ENCODE results near the gene NRIP3.
"Not testable (repeated sequence)": the region's sequence is repeated elsewhere in the genome, so short reads cannot be mapped to it uniquely, and the experiment has no call there.

NRIP3 gene

DNA sequence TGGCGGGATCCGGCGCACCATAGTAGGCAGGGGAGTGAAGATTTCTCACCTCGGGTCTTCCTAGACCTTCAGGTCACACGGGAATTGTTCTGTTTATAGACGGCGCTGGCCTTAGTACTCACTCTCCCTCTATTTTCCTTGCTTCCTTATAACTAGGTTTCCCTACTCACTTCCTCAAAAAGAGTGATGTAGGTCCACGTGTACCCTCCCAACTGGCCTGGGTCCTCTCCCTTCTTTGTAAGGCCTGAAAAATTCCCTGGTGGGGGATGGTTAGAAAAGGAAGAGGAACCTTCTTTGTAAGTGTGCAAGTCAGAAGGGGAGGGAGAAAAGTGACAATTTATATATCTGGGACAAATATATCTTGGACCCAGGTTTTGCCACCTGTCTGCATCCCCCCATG is 36.6 kb downstream of the NRIP3 start:
- no peak for DNase-seq

DNA sequence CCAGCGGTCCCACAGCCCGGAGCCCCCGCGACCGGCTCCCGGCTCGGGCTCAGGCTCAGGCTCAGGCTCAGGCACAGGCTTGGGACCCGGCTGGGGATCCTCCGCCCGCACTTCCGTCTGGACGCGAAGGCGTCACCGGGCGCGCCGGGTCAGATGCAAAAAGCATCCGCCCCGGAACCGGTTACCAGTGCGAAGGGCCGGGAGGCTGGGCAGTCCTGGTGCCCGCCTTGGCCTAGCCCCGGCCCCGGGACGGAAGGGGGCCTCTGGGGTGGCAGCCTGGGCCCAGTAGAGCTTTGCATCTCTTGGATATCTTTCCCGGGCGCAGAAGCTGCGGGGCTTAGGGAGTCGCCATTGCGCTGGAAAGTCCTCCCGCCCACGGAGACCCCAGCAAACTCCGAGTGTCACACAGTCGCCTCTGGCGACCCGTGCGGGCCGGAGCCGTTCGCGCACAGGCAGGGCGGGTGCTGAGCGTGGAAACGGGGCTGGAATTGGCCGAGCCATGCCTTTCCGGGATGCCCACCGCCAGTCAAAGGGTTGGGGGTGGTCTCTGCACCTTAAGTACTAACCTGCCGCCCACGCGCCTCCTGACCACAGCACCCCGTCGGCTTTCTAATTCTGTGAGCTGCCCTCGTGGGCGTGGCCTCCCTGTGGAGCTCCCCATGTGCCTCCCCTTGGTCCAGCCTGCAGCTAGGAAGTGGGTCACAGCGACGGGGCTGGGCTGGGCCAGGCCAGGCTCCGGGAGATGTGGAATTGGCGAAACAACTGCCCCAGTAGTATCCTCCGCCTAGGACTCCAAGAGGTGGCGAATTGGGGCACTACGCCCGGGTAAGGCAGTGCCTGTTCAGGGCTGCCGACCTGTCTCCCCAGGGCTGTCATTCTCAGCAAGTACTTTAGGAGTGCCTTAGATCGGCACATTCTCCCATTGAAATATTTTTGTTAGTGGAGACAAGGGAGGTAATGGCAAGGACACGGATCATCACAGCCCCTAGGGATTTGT is 39.2 kb downstream of the NRIP3 start, which contains the start of gene TMEM9B:
Gene TMEM9B, minus strand, starts transcription at position 119 of the 997 bp plus-strand sequence. CDS start 129 bp downstream, outside the sequence.
- peak; percentile 72 for DNase-seq

DNA sequence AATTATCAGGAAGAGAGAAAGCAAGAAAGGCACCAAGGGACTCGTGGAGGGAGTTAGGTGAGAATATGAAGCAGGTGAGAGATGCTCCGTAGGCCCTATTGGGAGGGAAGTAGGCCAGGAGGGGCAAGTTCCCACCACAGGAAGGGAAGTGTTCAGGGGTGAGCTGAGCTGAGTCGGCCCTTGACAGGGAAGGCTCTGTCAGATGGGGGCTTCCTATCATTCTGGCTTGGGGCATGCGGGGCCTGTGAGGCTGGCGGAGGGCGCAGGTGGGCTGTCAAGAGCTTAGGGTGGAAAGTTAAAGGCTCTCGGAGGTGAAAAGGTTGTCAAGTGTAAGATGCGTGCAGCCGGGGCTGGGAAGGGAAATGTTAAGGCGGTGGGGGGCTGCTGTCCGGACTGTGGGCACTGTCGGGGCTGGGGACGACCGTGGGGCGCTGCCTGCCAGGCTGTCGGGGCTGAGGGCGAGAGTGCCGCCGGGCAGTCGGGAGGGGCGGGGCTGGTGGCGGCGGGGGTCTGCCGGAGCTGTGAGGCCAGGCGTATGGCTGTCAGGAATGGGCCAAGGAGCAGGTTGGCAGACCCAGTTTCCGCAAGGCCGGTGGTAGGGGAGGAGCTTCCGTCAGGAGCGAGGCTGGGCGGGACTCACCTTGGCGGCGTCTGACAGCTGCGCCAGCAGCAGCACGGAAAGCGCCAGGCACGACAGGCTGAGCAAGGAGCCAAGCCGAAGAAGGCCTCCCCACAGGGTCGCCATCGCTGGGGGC is 40.1 kb downstream of the NRIP3 start:
- DNase-seq: peak; percentile 71

DNA sequence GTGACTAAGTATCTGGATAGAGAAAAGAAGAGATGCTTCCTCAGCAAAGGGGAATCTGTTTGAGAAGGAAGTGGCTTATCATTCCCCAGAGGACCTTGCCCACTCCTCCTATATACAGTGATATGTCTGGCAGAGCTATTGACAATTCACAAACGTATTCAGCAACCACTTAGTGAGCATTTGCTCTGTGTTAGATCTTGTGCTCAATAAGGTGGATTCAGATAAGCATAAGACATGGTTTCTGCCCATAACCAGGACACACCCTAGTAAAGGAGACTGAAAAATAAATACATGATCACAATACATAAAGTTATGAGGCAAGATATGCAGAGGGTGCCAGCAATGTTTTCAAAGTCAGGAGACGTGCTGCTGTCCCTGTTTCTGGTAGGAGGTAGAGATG is 41.0 kb downstream of the NRIP3 start:
- no peak for DNase-seq

DNA sequence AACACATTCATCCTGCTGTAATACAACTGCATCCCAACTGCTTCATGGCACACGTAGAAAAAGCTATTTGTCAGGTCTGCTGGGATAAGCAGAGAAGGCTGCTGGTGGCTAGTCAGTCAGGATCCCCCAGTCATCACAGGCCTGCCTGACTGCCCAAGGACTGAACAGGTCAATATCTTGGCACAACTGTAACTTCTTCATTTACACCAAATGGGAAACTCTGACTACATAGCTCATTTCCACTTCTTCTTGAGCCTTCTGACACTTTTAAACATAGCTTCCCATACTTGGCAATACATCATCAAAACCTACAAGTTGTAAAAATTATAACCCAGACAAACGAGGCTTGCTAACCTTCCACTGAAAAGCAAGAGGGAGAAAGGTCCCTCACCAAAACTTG is 42.4 kb downstream of the NRIP3 start:
- DNase-seq: no peak

DNA sequence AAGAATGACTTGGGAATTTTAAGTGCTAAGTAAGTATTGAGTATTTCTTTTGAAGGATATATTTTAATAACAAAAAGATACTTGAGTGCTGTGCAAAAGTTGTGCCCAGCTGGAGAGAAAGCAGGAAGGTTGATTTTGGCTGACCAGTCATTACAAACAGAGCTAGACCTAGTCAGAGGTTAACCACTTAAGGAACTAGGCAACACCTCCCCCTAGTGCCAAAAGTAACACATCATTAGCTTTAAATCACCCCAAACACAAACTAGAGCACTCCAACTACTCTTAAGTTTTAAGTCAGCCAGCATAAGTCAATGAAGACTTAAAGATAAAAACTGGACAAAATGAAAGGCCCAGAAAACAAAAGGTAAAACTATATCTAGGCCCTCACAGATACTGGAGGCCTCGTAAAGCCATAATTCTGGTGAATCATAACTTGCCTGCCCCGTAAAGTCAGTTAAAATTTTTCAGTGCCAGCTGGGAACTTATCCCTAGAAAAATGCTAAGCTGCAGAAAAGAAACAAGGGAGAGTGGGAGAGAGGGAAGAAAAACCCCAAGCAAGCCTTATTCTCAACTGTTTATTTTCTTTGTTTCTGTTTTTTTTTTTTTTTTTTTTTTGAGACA is 44.1 kb downstream of the NRIP3 start:
- peak; percentile 10 for DNase-seq

DNA sequence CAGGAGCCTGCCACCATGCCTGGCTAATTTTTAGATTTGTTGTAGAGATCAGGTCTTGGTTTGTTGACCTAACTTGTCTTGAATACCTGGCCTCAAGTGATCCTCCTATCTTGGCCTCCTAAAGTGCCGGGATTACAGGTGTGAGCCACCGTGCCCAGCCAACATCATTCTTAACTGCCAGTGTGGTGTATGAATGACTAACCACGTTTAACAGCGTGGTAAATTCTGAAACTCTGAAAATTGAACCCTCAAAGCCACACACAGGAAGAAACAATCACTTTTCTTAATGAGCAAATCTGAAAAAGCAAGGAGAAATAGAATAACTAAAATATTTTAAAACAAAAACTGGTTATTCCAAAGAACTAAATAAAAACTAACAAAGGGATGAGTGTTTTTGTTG is 46.9 kb downstream of the NRIP3 start:
- no peak for DNase-seq

DNA sequence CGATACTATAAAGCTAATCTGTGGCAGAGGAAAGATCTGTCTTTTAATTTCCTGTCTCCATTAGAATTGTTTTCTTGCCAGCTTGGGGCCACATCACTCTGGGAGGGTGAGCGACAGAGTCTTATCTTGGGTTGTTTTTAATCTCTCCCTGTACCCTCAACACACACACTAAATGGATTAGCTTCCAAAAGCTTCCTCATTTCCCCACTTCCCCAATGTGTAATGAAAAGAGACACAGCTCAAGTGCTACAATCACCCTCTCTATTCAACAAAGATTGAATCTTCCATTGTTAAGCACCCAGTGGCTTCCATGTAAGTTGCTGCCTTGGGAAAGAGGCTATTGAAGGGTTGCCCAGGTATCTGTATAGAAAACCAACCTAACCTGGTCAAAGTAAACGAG is 54.9 kb downstream of the NRIP3 start:
- DNase-seq: no peak

DNA sequence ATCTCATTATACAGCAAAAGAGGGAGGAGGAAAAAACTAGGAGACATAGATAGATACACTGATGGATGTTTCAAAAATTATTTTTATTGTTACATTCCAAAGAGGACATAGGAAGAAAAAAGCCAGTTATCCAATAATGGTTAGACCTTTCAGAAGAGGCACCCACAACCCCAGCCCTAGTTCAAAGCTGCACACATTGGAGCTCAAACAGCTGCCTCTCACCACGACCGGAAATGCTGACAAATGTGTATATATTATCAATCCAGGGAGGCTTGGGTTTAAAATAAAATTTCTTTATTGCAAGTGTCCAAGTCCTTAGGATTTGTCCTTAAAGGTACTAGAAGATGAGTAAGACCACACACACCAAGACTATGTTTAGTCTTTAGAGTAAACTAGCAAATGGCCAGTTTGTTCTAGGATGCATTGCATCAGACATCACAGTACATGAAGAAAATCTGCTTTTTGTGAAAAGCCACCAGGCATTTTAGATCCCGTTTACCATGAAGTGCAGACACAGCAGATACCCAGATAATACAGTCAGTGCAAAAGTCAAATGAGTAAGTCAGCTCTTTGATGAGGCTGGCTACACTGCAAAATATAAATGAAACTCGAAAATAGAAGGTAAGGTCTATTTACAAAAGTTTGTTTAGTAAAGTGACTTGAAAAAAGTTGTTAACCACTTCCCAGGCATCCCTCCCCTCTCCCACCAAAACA is 56.4 kb downstream of the NRIP3 start:
- DNase-seq: no peak

DNA sequence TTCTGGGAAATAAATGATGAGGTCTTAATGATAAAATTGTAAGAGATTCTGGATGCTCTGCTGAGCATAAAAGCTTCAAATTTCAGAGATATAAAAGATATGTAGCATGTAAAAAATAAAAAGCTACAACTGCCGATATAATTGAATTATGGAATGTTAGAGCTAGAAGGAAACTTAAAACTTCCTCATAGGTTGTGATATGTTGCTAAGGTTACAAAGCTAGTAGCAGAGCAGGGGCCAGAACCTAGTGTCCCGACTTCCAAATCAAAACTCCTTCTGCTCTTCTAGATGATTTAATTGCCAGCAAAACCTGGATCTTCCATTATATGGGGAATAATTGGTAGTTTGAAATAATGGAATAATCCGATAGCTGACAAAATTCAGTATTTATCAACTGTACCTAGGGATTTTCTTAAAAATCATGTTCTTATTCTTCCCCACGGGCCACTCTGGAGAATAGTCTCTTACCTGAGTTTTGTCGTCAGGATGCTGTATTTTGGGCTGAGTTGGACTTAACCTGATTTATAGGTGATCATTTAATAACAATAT is 61.2 kb downstream of the NRIP3 start, which contains the start of gene ASCL3:
Gene ASCL3, minus strand, starts transcription at position 499 of the 549 bp plus-strand sequence. CDS start 4,855 bp downstream, outside the sequence.
- DNase-seq: no peak

DNA sequence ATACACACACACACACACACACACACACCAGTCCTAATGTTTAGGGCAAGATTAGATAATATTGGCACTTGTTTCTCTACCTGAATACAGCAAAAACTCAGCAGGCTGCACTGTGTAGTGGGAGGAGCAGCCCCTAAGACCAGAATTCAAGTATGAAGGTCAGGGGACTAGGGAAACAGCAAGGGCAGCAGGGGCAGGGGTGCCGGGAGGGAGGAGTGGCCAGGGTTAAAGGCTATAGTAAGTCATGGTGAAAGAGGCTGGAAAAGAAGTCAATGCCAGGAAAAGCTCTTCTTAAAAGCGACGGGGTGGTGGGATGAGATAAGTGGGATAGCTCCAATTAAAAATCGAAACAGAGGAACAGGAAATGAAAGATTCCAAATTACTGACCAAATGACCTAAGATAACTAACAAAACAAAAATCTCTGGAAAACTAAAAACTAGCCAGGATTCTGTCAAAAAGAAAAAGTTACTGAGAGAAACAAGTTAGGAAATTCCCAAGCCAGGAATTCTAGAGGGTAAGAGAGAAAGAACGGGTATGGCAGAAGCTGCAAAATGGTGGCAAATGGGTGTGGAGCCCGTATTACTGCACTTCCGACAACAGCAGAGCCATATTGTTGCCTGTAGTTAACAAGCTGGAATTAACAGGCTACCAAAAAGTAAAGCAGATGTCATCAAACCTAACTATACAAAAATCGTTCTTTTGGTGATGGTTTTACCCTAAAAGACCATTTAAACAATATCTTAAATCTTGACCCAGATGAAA is 62.3 kb downstream of the NRIP3 start:
- DNase-seq: no peak

DNA sequence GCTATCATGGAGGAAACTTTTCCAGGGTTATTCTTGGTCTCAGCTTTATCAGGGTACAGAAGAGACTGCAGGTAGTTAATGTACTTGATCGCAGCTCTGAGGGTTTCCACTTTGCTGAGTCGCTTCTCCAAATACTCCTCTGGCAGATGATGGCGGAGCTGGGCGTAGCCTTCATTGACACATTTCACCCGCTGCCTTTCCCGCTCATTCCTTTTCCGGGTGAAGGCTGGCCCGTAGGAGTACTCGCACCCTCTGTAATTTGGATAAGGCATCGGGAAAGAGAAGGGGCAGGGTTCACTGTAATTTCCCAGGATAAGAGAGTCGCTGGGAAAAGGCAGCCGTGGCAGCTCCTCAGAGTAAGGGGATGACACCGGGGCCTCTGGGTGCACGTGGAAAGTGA is 66.1 kb downstream of the NRIP3 start:
- no peak for DNase-seq

DNA sequence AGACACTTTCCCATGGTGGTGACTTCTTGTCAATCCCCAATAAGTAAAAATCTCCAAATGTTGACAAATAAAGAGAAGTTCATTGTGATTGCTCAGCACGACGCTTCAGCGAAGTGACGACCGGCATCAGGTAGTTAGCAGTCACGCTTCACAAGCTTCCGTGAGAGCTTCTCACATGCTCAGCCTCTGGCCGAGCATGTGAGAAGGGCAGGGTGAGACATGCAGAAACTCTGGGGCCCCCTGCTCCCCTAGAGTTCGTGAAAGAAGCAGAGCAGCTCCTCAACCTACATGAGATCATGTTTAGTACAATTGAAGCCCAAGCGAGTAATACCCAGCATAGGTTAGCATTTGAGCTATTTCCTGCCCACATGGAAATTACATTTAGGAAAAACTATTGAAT is 66.6 kb downstream of the NRIP3 start:
- DNase-seq: no peak

DNA sequence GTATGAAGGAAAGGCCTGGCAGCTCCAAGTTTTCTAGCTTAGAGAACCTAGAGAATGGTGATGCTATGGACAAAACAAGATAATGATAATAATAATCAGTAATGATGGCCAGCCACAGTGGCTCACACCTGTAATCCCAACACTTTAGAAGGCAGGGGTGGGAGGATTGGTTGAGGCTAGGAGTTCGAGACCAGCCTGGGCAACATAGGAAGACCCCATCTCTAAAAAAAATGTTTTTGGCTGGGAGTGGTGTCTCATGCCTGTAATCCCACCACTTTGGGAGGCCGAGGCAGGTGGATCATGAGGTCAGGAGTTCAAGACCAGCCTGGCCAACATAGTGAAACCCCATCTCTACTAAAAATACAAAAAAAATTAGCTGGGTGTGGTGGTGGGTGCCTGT is 68.0 kb downstream of the NRIP3 start:
- DNase-seq: not testable (repeated sequence)

DNA sequence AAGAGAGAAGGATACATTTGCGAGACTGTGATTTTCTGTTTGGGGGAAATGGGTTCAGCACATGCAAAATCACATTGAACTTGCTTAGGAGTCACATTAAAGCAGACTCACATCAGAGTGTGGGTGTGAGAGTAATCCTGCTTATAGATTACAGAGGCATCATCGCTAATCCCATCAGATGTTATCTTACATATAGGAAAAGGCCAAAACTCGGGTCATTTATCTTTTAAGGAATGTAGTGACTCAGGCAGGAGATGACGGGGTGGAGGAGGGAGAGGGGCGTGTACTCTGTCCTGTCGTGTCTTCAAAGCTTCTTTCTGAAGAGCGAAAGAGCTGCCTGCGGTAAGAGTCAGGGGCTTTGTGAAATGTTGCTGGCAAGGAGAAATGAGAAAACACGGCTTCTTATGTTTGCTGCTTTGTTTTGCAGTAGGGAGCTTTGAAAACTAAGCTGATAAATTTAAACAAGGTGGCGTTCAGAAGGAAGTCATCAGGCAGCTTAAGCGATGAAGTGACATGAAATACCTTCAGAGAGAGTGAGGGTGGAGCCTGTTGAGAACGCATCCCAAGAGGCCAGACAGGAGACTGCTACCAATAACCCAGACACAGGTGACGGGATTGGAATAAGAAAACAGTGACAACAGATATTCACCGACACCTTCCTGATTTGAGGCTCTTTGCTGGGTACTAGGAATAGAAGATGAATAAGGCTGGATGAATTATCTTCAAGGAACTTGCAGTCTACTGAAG is 68.9 kb downstream of the NRIP3 start:
- DNase-seq: no peak

DNA sequence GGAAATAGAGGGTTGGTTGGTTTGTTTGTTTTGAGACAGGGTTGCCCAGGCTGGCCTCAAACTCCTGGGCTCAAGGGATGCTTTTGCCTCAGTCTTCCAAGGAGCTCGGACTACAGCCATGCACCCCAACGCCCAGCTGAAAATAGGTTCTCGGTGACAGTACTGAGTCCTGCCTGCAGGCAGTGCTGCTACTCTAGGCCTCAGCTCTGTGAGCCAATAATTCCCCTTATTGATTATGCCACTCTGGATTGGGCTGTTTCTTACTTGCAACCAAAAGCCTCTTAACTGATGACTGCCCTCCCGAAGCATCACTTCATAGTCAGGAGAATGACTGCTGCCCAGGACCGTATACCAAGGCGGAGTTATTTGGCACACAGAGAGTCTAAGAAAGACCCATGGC is 69.9 kb downstream of the NRIP3 start:
- no peak for DNase-seq

DNA sequence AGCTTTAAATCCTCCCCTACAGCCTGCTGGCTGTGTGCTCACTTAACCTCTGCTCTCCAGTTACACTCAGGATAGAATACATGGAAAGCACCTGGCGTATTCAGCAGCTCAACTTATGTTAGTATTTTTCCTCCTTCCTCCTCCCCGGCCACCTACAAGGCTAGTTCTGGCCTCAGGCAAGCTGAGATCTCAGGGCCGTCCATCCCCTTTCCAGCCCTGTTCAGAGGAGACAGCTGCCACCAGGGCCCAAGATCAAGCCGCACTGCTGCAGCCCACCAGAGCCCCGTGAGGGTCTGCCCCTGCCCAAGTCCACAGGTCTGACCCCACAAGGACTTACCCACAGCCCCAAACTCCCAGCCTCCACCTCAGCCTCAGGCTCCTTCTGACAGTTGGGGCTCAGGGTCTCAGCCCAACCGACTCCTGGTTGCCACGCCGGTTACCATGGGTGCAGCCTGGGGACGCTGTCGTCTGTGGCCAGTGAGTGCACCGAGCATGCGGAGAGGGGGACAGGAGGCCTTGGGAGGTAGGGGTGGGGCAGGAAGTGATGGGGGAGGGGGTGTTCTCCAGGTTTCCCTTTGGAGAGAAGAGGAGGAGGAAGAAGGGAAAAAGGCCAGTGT is 71.1 kb downstream of the NRIP3 start, which contains the start of gene C11orf16:
Gene C11orf16, minus strand, starts transcription at position 384 of the 617 bp plus-strand sequence. CDS start 639 bp downstream, outside the sequence.
- no peak for DNase-seq

All from activated gamma-delta T cell treated with Interleukin-2 at 50 U/mL for 16 hours (primary cell).